ENCODE data around the gene RCL1.
"Not testable (repeated sequence)": the region's sequence is repeated elsewhere in the genome, so short reads cannot be mapped to it uniquely, and the experiment has no call there.

Gene RCL1

GRCh38 chr9:4783191-4783590 is 9.6 kb upstream of the RCL1 start:
- not testable (repeated sequence) for DNase-seq (ENCODE audit: low read depth in 2 of 2)

GRCh38 chr9:4784403-4784802 is 8.3 kb upstream of the RCL1 start:
- no peak for DNase-seq (ENCODE audit: low read depth in 2 of 2)

GRCh38 chr9:4786599-4786998 is 6.1 kb upstream of the RCL1 start:
- DNase-seq (ENCODE audit: low read depth in 2 of 2) = no peak

GRCh38 chr9:4787876-4788275 is 4.9 kb upstream of the RCL1 start:
- no peak for DNase-seq (ENCODE audit: low read depth in 2 of 2)

- no peak for DNase-seq (ENCODE audit: low read depth in 2 of 2)
These were observed 4.0 kb upstream of the RCL1 start for GRCh38 chr9:4788703-4789102.

GRCh38 chr9:4792054-4792571 is 631 bp upstream of the RCL1 start:
- DNase-seq (ENCODE audit: low read depth in 2 of 2) = no peak

- no peak for DNase-seq (ENCODE audit: low read depth in 2 of 2)
These were observed 983 bp downstream of the RCL1 start for GRCh38 chr9:4793459-4794395.

GRCh38 chr9:4794691-4795090 is 1.9 kb downstream of the RCL1 start:
- DNase-seq (ENCODE audit: low read depth in 2 of 2) = no peak

- not testable (repeated sequence) for DNase-seq (ENCODE audit: low read depth in 2 of 2)
These were observed 2.4 kb downstream of the RCL1 start for GRCh38 chr9:4795108-4795507.

- no peak for DNase-seq (ENCODE audit: low read depth in 2 of 2)
These were observed 3.8 kb downstream of the RCL1 start for GRCh38 chr9:4796530-4796929.

- no peak for DNase-seq (ENCODE audit: low read depth in 2 of 2)
These were observed 4.5 kb downstream of the RCL1 start for GRCh38 chr9:4796988-4797853.

- DNase-seq (ENCODE audit: low read depth in 2 of 2) = no peak
These were observed 5.1 kb downstream of the RCL1 start for GRCh38 chr9:4797854-4798150.

GRCh38 chr9:4798281-4799032 is 5.7 kb downstream of the RCL1 start:
- DNase-seq (ENCODE audit: low read depth in 2 of 2) = no peak

GRCh38 chr9:4799033-4799430 is 6.3 kb downstream of the RCL1 start:
- no peak for DNase-seq (ENCODE audit: low read depth in 2 of 2)

- no peak for DNase-seq (ENCODE audit: low read depth in 2 of 2)
These were observed 7.0 kb downstream of the RCL1 start for GRCh38 chr9:4799775-4800174.

GRCh38 chr9:4801156-4801555 is 8.4 kb downstream of the RCL1 start:
- no peak for DNase-seq (ENCODE audit: low read depth in 2 of 2)

GRCh38 chr9:4803670-4804530 is 11.2 kb downstream of the RCL1 start:
- DNase-seq (ENCODE audit: low read depth in 2 of 2) = no peak

- no peak for DNase-seq (ENCODE audit: low read depth in 2 of 2)
These were observed 11.8 kb downstream of the RCL1 start for GRCh38 chr9:4804531-4805016.

- no peak for DNase-seq (ENCODE audit: low read depth in 2 of 2)
These were observed 12.6 kb downstream of the RCL1 start for GRCh38 chr9:4805191-4805918.

GRCh38 chr9:4810565-4810964 is 17.8 kb downstream of the RCL1 start:
- no peak for DNase-seq (ENCODE audit: low read depth in 2 of 2)

All from stimulated activated CD4-positive, alpha-beta T cell treated with anti-CD3 and anti-CD28 coated beads, Interleukin-4, amount 100 ng/mL, for 48 hours (primary cell).